HepG2 (cell line): ENCODE measurements around the gene OTOL1.

Experiments
- ELF1 ChIP-seq: sonication (generic); formaldehyde crosslinking; IDR thresholded peaks from 2 replicates; pipeline ENCODE4 v1.4.0; 2020; ENCODE audit warnings: missing genetic modification reagents
- FOXP4 ChIP-seq: sonication (generic); formaldehyde crosslinking; IDR thresholded peaks from 2 replicates; pipeline ENCODE4 v1.4.0; 2020; ENCODE audit warnings: missing genetic modification reagents
- JUND ChIP-seq: sonication (generic); formaldehyde crosslinking; IDR thresholded peaks from 2 replicates; pipeline ENCODE4 v1.8.0; 2022; ENCODE audit warnings: mild to moderate bottlenecking, missing genetic modification reagents
- MAFK ChIP-seq, 2 experiments: IDR thresholded peaks in 1 of 2; conservative IDR thresholded peaks in 1 of 2; 2 replicates each; pipeline ENCODE4 v1.6.1; 2011; ENCODE audit warnings: improper control_type of control experiment in 2 of 2, low read length in 2 of 2
- NKX3-1 ChIP-seq: sonication (generic); formaldehyde crosslinking; IDR thresholded peaks from 2 replicates; pipeline ENCODE4 v1.5.0; 2020; ENCODE audit warnings: missing genetic modification reagents
- POLR2AphosphoS5 ChIP-seq: IDR thresholded peaks from 2 replicates; pipeline ENCODE4 v1.6.1; 2012; ENCODE audit warnings: low read depth, low read length
- SUZ12 ChIP-seq: fragments of 150-350 bp; IDR thresholded peaks from 2 replicates; pipeline ENCODE4 v1.6.1; 2014; ENCODE audit warnings: low read depth, low read length
- ZNF333 ChIP-seq: sonication (generic); formaldehyde crosslinking; IDR thresholded peaks from 2 replicates; pipeline ENCODE4 v1.4.0; 2020; ENCODE audit warnings: mild to moderate bottlenecking, missing genetic modification reagents, borderline replicate concordance
- ZNF446 ChIP-seq: sonication (generic); formaldehyde crosslinking; IDR thresholded peaks from 2 replicates; pipeline ENCODE4 v1.5.0; 2020; ENCODE audit warnings: mild to moderate bottlenecking, missing genetic modification reagents
- ZXDC ChIP-seq: sonication (generic); formaldehyde crosslinking; IDR thresholded peaks from 2 replicates; pipeline ENCODE4 v1.5.0; 2020; ENCODE audit warnings: mild to moderate bottlenecking, missing genetic modification reagents
- TF ChIP-seq, protein P1 (sequence below): sonication (generic); formaldehyde crosslinking; IDR thresholded peaks from 2 replicates; pipeline ENCODE4 v1.5.0; 2020; ENCODE audit warnings: mild to moderate bottlenecking, missing genetic modification reagents, moderate library complexity
- TF ChIP-seq, protein P2 (sequence below): sonication (generic); formaldehyde crosslinking; IDR thresholded peaks from 2 replicates; pipeline ENCODE4 v1.5.1; 2020; ENCODE audit warnings: mild to moderate bottlenecking, missing genetic modification reagents, moderate library complexity
- TF ChIP-seq, protein P3 (sequence below): sonication (generic); formaldehyde crosslinking; IDR thresholded peaks from 2 replicates; pipeline ENCODE4 v1.4.0; 2020; ENCODE audit warnings: missing genetic modification reagents, low read depth, mild to moderate bottlenecking, borderline replicate concordance

DNA sequence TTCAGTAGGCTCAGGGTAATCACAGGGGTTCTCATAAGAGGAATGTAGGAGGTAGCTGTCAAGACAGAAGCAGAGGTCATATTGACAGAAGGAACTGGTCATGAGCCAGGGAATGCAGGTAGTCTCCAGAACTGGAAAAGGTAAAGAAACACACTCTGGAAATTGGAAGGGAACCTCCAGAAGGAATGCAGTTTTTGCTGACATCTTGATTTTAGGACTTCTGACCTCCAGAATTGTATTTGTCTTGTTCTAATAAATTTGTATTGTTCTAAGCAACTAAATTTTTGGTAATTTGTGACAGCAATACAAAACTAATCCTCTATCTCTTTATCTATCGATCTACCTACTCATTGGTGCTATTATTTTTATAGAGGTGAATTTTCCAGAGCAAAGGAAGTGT lies 49.2 kb downstream of the OTOL1 start:
- TF ChIP-seq NKX3-1 (CRISPR knock-in tag) (no peak), ZXDC (CRISPR knock-in tag) (no peak), ELF1 (CRISPR knock-in tag) (no peak), ZNF333 (CRISPR knock-in tag) (no peak), POLR2AphosphoS5 (no peak), SUZ12 (no peak), ZNF446 (no peak), FOXP4 (CRISPR knock-in tag) (no peak), JUND (CRISPR knock-in tag) (no peak), MAFK (conservative IDR thresholded peaks at IDR 0.05 in 1 of 2, IDR thresholded peaks at IDR 0.05 in 1 of 2; ENCODE audit: low read length in 2 of 2) (peak; percentile 82 to 84)
- TF ChIP-seq, protein P1, sequence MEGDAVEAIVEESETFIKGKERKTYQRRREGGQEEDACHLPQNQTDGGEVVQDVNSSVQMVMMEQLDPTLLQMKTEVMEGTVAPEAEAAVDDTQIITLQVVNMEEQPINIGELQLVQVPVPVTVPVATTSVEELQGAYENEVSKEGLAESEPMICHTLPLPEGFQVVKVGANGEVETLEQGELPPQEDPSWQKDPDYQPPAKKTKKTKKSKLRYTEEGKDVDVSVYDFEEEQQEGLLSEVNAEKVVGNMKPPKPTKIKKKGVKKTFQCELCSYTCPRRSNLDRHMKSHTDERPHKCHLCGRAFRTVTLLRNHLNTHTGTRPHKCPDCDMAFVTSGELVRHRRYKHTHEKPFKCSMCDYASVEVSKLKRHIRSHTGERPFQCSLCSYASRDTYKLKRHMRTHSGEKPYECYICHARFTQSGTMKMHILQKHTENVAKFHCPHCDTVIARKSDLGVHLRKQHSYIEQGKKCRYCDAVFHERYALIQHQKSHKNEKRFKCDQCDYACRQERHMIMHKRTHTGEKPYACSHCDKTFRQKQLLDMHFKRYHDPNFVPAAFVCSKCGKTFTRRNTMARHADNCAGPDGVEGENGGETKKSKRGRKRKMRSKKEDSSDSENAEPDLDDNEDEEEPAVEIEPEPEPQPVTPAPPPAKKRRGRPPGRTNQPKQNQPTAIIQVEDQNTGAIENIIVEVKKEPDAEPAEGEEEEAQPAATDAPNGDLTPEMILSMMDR (CRISPR knock-in tag), result no peak
- TF ChIP-seq, protein P2, sequence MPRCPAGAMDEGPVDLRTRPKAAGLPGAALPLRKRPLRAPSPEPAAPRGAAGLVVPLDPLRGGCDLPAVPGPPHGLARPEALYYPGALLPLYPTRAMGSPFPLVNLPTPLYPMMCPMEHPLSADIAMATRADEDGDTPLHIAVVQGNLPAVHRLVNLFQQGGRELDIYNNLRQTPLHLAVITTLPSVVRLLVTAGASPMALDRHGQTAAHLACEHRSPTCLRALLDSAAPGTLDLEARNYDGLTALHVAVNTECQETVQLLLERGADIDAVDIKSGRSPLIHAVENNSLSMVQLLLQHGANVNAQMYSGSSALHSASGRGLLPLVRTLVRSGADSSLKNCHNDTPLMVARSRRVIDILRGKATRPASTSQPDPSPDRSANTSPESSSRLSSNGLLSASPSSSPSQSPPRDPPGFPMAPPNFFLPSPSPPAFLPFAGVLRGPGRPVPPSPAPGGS (CRISPR knock-in tag), result no peak
- TF ChIP-seq, protein P3, sequence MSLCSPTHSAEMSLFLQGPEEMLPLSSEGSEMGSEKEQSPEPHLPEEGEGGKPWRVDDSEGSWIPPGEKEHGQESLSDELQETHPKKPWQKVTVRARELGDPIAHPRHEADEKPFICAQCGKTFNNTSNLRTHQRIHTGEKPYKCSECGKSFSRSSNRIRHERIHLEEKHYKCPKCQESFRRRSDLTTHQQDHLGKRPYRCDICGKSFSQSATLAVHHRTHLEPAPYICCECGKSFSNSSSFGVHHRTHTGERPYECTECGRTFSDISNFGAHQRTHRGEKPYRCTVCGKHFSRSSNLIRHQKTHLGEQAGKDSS (CRISPR knock-in tag), result no peak
